ENCODE measurements around the gene COX4I1.
"Not testable (repeated sequence)": the region's sequence is repeated elsewhere in the genome, so short reads cannot be mapped to it uniquely, and the experiment has no call there.

The COX4I1 gene

DNA sequence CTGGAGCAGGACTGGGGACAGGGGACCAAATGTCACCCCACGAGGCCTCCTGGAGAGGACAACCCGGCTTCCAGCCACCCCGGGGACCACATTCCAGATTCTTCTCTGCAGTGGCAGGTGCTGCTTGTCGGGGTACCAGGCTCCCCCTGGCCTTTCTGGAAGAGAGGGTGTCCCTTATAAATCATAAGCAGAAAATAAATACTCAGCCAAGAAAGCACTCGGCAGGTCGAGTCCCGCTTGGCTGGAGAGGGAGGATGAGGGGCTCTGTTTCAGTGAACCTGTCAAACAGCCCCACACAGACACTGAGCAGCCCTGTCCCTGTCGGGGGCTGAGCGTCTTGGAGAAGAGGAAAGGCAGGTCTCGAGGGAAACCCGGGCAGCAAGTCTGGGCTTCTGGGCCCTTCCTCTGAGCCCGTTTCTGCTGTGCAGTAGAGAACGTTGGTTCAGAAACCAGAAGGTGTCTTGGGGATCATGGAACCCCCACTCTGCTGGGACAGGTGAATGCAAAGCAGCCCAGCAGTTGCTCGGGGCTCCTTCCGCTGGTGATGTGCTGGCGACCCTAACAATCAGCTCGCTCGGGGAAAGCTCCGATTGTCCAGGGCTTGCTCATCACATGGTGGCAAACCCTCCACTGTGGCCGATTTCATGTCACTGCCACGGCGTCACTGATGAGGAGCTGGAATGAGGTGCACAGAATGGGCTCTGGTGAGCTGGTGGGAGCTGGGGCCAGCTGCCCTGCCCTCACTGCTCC is 36.6 kb downstream of the COX4I1 start:
- Histone ChIP-seq H3K9ac (ENCODE audit: low read depth, low read length) (no peak overlapping the region), H3K4me1 (ENCODE audit: insufficient read depth, low read length) (no peaks in the 10 kb centered on the region), H3K36me3 (ENCODE audit: insufficient read depth, low read length) (no peaks in the 10 kb centered on the region), H3K4me3 (ENCODE audit: low read length) (no peak overlapping the region), H3K9me3 (ENCODE audit: insufficient read depth, low read depth, low read length) (no peaks in the 10 kb centered on the region), H3K27me3 (ENCODE audit: insufficient read depth, low read length) (no peaks in the 10 kb centered on the region), H3K27ac (ENCODE audit: low read depth, low read length) (no peak overlapping the region)
- 91% methylated on average over 22 of the region's 22 CpGs for WGBS

DNA sequence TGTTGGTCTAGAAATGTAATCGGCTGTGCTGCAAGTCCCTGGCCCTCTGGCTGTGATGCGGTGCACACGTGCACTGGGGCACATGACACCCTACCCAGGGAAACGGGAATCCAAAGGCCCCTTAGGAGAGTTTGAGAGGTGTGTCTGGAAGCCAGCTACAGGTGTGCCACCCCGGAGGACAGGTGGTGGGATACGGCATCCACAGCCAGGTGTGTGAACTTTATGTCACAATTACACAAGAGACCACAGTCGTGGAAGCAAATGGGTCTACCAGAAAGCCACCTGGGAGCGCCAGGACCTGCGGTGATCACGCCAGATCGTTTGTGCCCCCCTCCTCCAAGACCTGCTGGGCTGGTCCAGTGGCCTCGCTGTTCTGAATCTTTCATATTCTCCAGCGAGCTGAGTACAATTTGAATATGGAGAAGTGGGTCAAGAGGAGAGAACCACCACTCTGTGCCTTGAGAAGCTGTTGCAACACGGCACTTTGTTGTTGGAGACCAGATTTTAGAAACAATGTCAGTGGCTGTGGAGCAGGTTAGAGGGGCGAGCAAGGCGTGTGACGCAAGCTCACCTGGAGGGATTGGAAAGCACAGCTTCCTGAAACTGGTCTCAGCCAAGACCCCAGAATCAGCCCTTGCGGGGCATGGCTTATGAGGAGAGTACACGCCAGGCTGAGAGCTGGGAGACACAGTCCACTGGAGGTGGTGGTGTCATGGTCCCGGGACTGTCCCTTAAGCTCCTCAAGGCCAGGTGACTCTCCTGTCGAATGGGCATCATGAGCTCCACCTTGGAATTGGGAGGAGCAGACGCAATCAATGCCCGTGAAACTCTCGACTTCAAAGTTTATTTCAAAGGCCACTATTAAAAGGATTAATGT is 37.4 kb downstream of the COX4I1 start:
- no peaks in the 10 kb centered on the region for H3K36me3 ChIP-seq (ENCODE audit: insufficient read depth, low read length)
- H3K27ac ChIP-seq (ENCODE audit: low read depth, low read length) = no peak overlapping the region
- no peaks in the 10 kb centered on the region for H3K9me3 ChIP-seq (ENCODE audit: insufficient read depth, low read depth, low read length)
- H3K9ac ChIP-seq (ENCODE audit: low read depth, low read length) = no peak overlapping the region
- no peaks in the 10 kb centered on the region for H3K4me1 ChIP-seq (ENCODE audit: insufficient read depth, low read length)
- no peak overlapping the region for H3K4me3 ChIP-seq (ENCODE audit: low read length)
- 85% methylated on average over 24 of the region's 24 CpGs for WGBS
- no peaks in the 10 kb centered on the region for H3K27me3 ChIP-seq (ENCODE audit: insufficient read depth, low read length)

- H3K4me3 ChIP-seq (ENCODE audit: low read length); H3K9me3 ChIP-seq (ENCODE audit: insufficient read depth, low read depth, low read length); H3K4me1 ChIP-seq (ENCODE audit: insufficient read depth, low read length); H3K27me3 ChIP-seq (ENCODE audit: insufficient read depth, low read length); H3K9ac ChIP-seq (ENCODE audit: low read depth, low read length); H3K36me3 ChIP-seq (ENCODE audit: insufficient read depth, low read length); H3K27ac ChIP-seq (ENCODE audit: low read depth, low read length): not testable (repeated sequence)
- 100% methylated on average over 4 of the region's 4 CpGs for WGBS
These were observed 38.2 kb downstream of the COX4I1 start for GRCh38 chr16:85837654-85838053.

GRCh38 chr16:85838381-85838780 is 38.9 kb downstream of the COX4I1 start:
- H3K4me1 ChIP-seq (ENCODE audit: insufficient read depth, low read length) = no peaks in the 10 kb centered on the region
- 92% methylated on average over 11 of the region's 11 CpGs for WGBS

DNA sequence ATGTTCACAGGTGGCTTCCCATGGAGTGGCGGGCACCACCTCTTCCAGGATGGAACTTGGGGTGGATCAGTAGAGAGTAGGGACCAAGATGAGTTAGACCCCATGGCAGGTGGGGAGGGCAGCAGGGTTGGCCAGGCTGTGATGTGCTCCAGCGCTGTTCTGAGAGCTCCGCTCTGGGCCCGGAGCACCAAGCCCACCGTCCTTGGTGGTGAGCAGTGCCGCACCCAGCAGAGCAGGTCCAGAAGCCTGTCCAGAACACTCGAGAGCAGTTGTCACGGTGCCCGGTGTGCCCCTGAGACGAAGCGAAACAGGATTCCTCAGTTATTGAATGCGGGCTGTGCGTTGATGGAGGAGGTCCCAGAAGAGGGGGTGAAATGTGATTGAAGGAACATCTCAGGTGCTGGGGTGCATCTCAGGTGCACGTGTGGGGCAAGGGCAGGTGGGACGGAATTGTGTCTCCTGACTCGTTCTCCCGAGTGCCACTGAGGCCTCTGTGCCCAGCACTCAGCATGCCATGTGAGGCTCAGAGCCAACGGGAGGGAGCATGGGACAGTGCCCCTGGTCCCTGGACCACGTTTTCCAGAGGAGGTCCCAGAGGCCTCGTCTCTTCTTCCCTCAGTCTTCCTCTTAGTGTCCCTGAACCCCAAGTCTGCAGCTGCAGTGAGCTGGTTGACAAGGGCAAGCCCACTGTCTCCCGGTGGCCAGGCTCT is 39.5 kb downstream of the COX4I1 start:
- no peaks in the 10 kb centered on the region for H3K9me3 ChIP-seq (ENCODE audit: insufficient read depth, low read depth, low read length)
- H3K4me1 ChIP-seq (ENCODE audit: insufficient read depth, low read length) = no peaks in the 10 kb centered on the region
- H3K27ac ChIP-seq (ENCODE audit: low read depth, low read length) = no peak overlapping the region
- no peaks in the 10 kb centered on the region for H3K36me3 ChIP-seq (ENCODE audit: insufficient read depth, low read length)
- H3K27me3 ChIP-seq (ENCODE audit: insufficient read depth, low read length) = no peaks in the 10 kb centered on the region
- no peak overlapping the region for H3K9ac ChIP-seq (ENCODE audit: low read depth, low read length)
- 94% methylated on average over 21 of the region's 21 CpGs for WGBS
- no peak overlapping the region for H3K4me3 ChIP-seq (ENCODE audit: low read length)

More at GRCh38 chr16:85838381-85838780, 38.9 kb downstream of the COX4I1 start:
- Histone ChIP-seq H3K9ac (ENCODE audit: low read depth, low read length) (no peak overlapping the region), H3K36me3 (ENCODE audit: insufficient read depth, low read length) (no peaks in the 10 kb centered on the region), H3K27me3 (ENCODE audit: insufficient read depth, low read length) (no peaks in the 10 kb centered on the region), H3K27ac (ENCODE audit: low read depth, low read length) (no peak overlapping the region), H3K9me3 (ENCODE audit: insufficient read depth, low read depth, low read length) (no peaks in the 10 kb centered on the region), H3K4me3 (ENCODE audit: low read length) (no peak overlapping the region)

DNA sequence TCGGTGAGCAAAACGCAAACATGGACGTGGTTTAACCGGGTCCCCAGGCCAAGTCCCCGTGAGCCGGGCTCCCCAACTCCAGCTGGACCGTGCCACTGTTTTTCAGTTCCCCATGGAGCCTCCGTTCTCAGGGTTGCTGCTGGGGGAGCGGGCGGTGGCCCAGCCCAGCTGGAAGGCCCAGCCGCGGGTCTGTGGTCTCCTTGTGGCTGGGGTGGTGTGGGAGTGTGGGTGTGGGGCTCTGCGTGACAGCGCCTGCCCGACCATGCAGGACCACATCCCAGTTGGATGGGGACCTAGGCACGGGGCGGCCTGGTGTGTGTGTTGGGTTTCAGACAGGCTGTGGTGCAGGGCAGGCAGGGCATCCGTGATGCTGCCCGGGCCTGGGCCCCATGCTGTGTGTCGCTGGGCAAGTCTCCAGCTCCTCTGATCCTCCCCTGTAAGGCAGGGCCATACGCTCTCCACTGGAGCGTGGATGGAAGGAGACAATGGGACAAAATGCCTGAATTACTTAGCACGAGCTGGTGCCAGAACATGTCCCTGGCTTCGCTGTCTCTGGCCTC is 40.3 kb downstream of the COX4I1 start:
- 93% methylated on average over 24 of the region's 24 CpGs for WGBS
- Histone ChIP-seq H3K9me3 (ENCODE audit: insufficient read depth, low read depth, low read length) (no peaks in the 10 kb centered on the region), H3K9ac (ENCODE audit: low read depth, low read length) (no peak overlapping the region), H3K4me3 (ENCODE audit: low read length) (no peak overlapping the region), H3K4me1 (ENCODE audit: insufficient read depth, low read length) (no peaks in the 10 kb centered on the region), H3K27me3 (ENCODE audit: insufficient read depth, low read length) (no peaks in the 10 kb centered on the region), H3K36me3 (ENCODE audit: insufficient read depth, low read length) (no peaks in the 10 kb centered on the region), H3K27ac (ENCODE audit: low read depth, low read length) (no peak overlapping the region)

GRCh38 chr16:85840395-85840794 is 40.9 kb downstream of the COX4I1 start:
- Histone ChIP-seq H3K9me3 (ENCODE audit: insufficient read depth, low read depth, low read length) (no peaks in the 10 kb centered on the region), H3K27ac (ENCODE audit: low read depth, low read length) (no peak overlapping the region), H3K36me3 (ENCODE audit: insufficient read depth, low read length) (no peaks in the 10 kb centered on the region), H3K9ac (ENCODE audit: low read depth, low read length) (no peak overlapping the region), H3K27me3 (ENCODE audit: insufficient read depth, low read length) (no peaks in the 10 kb centered on the region), H3K4me3 (ENCODE audit: low read length) (no peak overlapping the region), H3K4me1 (ENCODE audit: insufficient read depth, low read length) (no peaks in the 10 kb centered on the region)
- WGBS = 93% methylated on average over 9 of the region's 9 CpGs

DNA sequence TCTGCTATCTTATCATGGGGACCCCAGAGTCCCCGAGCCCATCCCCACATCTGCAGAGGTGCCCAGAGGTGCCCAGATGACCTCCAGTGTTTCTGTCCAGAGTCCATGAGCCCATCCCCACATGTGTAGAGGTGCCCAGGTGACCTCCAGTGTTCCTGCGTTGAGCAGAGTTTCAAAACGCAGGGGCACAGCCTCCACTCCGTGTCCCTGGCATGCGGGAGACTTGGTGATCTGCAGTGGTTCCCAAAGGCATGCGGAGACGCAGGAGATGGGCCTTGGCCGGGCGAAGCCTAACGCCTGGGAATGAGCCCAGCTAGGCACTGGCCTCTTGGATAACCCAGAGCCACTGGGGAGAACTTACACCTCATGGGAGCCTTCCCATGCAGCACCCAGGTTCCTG is 41.3 kb downstream of the COX4I1 start:
- Histone ChIP-seq H3K27ac (ENCODE audit: low read depth, low read length) (no peak overlapping the region), H3K9me3 (ENCODE audit: insufficient read depth, low read depth, low read length) (no peaks in the 10 kb centered on the region), H3K4me3 (ENCODE audit: low read length) (no peak overlapping the region), H3K4me1 (ENCODE audit: insufficient read depth, low read length) (no peaks in the 10 kb centered on the region), H3K36me3 (ENCODE audit: insufficient read depth, low read length) (no peaks in the 10 kb centered on the region), H3K9ac (ENCODE audit: low read depth, low read length) (no peak overlapping the region), H3K27me3 (ENCODE audit: insufficient read depth, low read length) (no peaks in the 10 kb centered on the region)
- WGBS = 93% methylated on average over 10 of the region's 10 CpGs

DNA sequence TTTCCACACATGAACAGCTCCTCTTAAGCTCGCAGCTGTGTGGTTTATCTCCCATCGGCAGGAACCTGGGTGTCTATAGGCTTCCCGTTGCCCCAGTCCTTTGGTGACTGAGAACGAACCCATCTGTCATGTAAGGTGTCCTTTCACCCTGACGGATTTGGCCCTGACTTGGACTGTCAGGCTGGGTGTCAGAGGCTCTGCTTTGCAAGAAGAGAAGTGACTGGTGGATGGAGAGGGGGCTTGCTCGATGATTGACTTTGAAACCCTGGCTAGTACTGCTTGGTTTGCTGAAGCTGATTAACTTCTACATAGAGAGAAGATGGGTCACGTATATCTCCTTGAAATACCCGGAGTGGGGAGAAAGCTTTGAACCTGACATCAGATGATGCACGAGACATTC is 42.9 kb downstream of the COX4I1 start:
- Histone ChIP-seq H3K27ac (ENCODE audit: low read depth, low read length) (no peak overlapping the region), H3K27me3 (ENCODE audit: insufficient read depth, low read length) (no peaks in the 10 kb centered on the region)
- WGBS = 92% methylated on average over 9 of the region's 9 CpGs

GRCh38 chr16:85842848-85843247 is 43.4 kb downstream of the COX4I1 start:
- Histone ChIP-seq H3K27ac (ENCODE audit: low read depth, low read length) (no peak overlapping the region), H3K4me3 (ENCODE audit: low read length) (no peak overlapping the region), H3K36me3 (ENCODE audit: insufficient read depth, low read length) (no peaks in the 10 kb centered on the region), H3K4me1 (ENCODE audit: insufficient read depth, low read length) (no peaks in the 10 kb centered on the region), H3K9ac (ENCODE audit: low read depth, low read length) (no peak overlapping the region), H3K9me3 (ENCODE audit: insufficient read depth, low read depth, low read length) (no peaks in the 10 kb centered on the region), H3K27me3 (ENCODE audit: insufficient read depth, low read length) (no peaks in the 10 kb centered on the region)
- 94% methylated on average over 9 of the region's 9 CpGs for WGBS

More for the DNA sequence above, 42.9 kb downstream of the COX4I1 start:
- H3K36me3 ChIP-seq (ENCODE audit: insufficient read depth, low read length) = no peaks in the 10 kb centered on the region
- H3K9me3 ChIP-seq (ENCODE audit: insufficient read depth, low read depth, low read length) = no peaks in the 10 kb centered on the region
- no peak overlapping the region for H3K9ac ChIP-seq (ENCODE audit: low read depth, low read length)
- H3K4me1 ChIP-seq (ENCODE audit: insufficient read depth, low read length) = no peaks in the 10 kb centered on the region
- H3K4me3 ChIP-seq (ENCODE audit: low read length) = no peak overlapping the region

Measured in HUES64 (cell line).